Calu3 (cell line): Measurements from ENCODE around the gene RPS23. TPM values are rescaled to one million over a fixed set of nuclear protein-coding genes. Genes with fewer than 3 reads are reported as not detected.

ENCODE experiments used
- BruUV-seq: library from RNA; stranded (reverse); fragments of 400-500 nt; replicated peaks from 2 replicates; lab custom pipeline; 2021; lab: Mats Ljungman, UMichigan
- CTCF ChIA-PET: fragments of 300-600 bp; sonication (Branson Sonifier 250); formaldehyde crosslinking; loops from one replicate; lab custom pipeline; 2022; ENCODE audit warnings: antibody characterized with exemption; lab: Charles Lee
- DNase-seq: peaks from one replicate; pipeline ENCODE4 v3.0.0; 2022
- H3K27ac Mint-ChIP-seq: one replicate; pipeline ENCODE4 v1.8.0; 2022; ENCODE audit warnings: mixed read lengths; ENCODE audit not compliant: unreplicated experiment
- H3K27me3 Mint-ChIP-seq: one replicate; pipeline ENCODE4 v1.8.0; 2022; ENCODE audit warnings: mixed read lengths; ENCODE audit not compliant: unreplicated experiment
- H3K36me3 Mint-ChIP-seq: one replicate; pipeline ENCODE4 v1.8.0; 2022; ENCODE audit warnings: mild to moderate bottlenecking, moderate library complexity, mixed read lengths; ENCODE audit not compliant: insufficient read depth, unreplicated experiment
- H3K4me1 Mint-ChIP-seq: one replicate; pipeline ENCODE4 v1.8.0; 2022; ENCODE audit warnings: mild to moderate bottlenecking, low read depth, mixed read lengths; ENCODE audit not compliant: unreplicated experiment
- H3K4me3 Mint-ChIP-seq: one replicate; pipeline ENCODE4 v1.8.0; 2022; ENCODE audit warnings: mild to moderate bottlenecking, low read depth, moderate library complexity, mixed read lengths; ENCODE audit not compliant: unreplicated experiment
- H3K9me3 Mint-ChIP-seq: one replicate; pipeline ENCODE4 v1.8.0; 2022; ENCODE audit warnings: low read depth, mixed read lengths; ENCODE audit not compliant: unreplicated experiment
- intact Hi-C: fragments of 100-400 bp; cut with micrococcal nuclease; formaldehyde crosslinking; loops from one replicate; pipeline ENCODE4 v1.10.0; 2022; ENCODE audit not compliant: unreplicated experiment
- total RNA-seq: library from RNA; stranded (reverse); gene quantifications from 2 replicates; pipeline ENCODE4 v1.2.3, GENCODE V29; 2022
- TF ChIP-seq, protein P1 (sequence below): fragments of 200-600 bp; IDR thresholded peaks from one replicate; pipeline ENCODE4 v1.8.0; 2022; ENCODE audit warnings: antibody characterized with exemption; ENCODE audit not compliant: unreplicated experiment

Gene RPS23
- total RNA-seq, 1 experiment from 2014 or later = 1,628 TPM

DNA sequence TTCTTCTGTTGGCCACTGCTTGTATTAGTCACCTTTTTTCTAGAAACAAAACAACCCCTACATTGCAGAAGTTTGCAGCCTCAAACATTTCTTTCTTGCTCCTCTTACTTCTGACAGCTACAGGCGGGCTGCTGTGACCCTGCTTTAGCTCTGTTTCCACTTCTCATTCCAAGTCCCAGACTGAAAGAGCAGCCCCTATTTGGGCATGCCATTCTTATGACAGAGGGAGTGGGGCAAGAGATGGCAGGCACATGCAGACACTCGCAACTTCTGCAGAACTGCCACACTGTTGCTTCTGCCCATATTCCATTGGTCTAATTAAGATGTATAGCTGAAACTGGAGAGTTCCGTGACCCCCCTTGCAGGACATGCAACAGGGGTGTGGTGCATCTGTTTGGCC, 19.6 kb upstream of the RPS23 start:
- no peaks in the 10 kb centered on the region for H3K9me3 Mint-ChIP-seq
- intact Hi-C loops = no loop called here
- H3K4me3 Mint-ChIP-seq = no peak overlapping the region
- no peak for DNase-seq
- CTCF ChIA-PET = no interaction called here
- TF ChIP-seq, protein P1, sequence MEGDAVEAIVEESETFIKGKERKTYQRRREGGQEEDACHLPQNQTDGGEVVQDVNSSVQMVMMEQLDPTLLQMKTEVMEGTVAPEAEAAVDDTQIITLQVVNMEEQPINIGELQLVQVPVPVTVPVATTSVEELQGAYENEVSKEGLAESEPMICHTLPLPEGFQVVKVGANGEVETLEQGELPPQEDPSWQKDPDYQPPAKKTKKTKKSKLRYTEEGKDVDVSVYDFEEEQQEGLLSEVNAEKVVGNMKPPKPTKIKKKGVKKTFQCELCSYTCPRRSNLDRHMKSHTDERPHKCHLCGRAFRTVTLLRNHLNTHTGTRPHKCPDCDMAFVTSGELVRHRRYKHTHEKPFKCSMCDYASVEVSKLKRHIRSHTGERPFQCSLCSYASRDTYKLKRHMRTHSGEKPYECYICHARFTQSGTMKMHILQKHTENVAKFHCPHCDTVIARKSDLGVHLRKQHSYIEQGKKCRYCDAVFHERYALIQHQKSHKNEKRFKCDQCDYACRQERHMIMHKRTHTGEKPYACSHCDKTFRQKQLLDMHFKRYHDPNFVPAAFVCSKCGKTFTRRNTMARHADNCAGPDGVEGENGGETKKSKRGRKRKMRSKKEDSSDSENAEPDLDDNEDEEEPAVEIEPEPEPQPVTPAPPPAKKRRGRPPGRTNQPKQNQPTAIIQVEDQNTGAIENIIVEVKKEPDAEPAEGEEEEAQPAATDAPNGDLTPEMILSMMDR = no peak
- no peaks in the 10 kb centered on the region for H3K4me1 Mint-ChIP-seq
- H3K27ac Mint-ChIP-seq = no peak overlapping the region
- no TSS peak for BruUV-seq
- H3K27me3 Mint-ChIP-seq = no peaks in the 10 kb centered on the region
- no peaks in the 10 kb centered on the region for H3K36me3 Mint-ChIP-seq

DNA sequence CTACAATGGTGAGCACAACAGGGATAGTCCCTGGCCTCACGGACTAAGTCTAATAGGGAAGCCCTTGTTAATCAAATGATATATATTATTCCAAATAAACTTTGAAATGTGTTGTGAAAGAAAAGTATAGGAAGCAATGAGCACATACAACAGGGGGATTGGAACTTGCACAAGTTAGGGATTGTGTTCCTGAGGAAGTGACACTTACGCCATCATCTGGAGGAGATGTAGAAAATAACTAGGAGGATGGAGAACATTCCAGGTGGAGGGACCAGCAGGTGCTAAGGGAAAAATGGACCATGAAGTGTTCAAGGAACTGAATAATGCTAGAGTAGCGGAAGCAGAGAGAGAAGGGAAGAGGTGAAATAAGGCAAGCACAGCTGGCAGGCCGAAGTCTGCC, 18.8 kb upstream of the RPS23 start:
- Mint-ChIP-seq H3K4me1 (no peaks in the 10 kb centered on the region), H3K27ac (no peak overlapping the region), H3K27me3 (no peaks in the 10 kb centered on the region), H3K9me3 (no peaks in the 10 kb centered on the region), H3K36me3 (no peaks in the 10 kb centered on the region), H3K4me3 (no peak overlapping the region)
- TF ChIP-seq, protein P1 = no peak
- CTCF ChIA-PET = no interaction called here
- no peak for DNase-seq
- no TSS peak for BruUV-seq
- intact Hi-C loops = no loop called here

DNA sequence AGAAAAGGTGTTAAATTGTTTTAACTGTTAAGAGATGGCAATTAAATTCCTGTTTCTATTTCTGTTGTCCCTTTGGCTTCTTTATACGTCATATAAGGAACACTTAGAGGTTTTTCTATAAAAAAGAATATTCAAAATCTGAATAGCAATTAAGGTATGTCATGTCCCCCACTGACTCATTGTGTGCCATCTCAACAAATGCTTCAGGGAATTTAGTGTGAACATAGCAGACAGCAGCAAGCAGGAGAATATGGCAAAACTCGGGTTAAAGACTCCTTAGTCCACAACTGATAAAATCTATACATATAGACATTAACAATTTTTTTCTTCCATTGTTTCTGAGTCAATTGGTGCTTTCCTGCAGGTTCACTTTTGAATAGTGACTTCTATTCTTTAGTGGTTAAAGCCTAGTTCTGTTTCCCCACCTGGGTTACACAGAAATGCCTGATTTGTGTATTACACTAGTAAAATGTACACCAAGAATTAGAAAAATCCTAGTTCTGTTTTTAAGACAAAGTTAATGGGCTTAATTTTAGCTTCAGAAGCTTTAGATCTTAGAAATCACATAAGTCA, 17.9 kb upstream of the RPS23 start:
- DNase-seq = no peak
- no peaks in the 10 kb centered on the region for H3K36me3 Mint-ChIP-seq
- H3K27ac Mint-ChIP-seq = no peak overlapping the region
- intact Hi-C loops = no loop called here
- BruUV-seq = no TSS peak
- H3K4me3 Mint-ChIP-seq = no peak overlapping the region
- H3K9me3 Mint-ChIP-seq = no peaks in the 10 kb centered on the region
- no peaks in the 10 kb centered on the region for H3K27me3 Mint-ChIP-seq
- no peaks in the 10 kb centered on the region for H3K4me1 Mint-ChIP-seq
- TF ChIP-seq, protein P1 = no peak
- CTCF ChIA-PET = no interaction called here

DNA sequence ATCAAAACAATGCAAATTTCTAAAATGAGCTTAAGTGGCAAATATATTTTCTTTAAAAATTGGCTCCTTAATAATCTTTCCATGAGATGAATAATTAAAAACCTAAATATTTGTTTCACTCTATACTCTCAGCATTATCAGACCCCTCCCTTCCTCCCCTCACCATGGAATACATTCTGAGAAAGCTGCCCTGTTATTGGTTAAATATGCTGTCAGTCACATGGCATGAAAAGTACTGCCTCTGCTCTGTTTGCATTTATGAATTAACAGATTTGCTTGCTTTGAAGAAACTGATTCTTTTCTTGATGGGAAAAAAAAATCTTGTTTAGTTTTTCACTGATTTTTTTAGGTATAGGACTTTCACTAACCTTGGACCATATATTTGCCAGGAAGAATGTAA, 17.0 kb upstream of the RPS23 start:
- CTCF ChIA-PET = interaction anchor here (0.6 kb wide), 2 partner anchors 18 to 347 kb away, joined by 3 to 4 read pairs; no protein-coding TSS in a partner anchor
- Mint-ChIP-seq H3K4me1 (no peaks in the 10 kb centered on the region), H3K27ac (no peak overlapping the region), H3K36me3 (no peaks in the 10 kb centered on the region), H3K27me3 (no peaks in the 10 kb centered on the region), H3K4me3 (no peak overlapping the region), H3K9me3 (no peaks in the 10 kb centered on the region)
- intact Hi-C loops = no loop called here
- BruUV-seq = no TSS peak
- TF ChIP-seq, protein P1 = no peak
- DNase-seq = no peak
